ENCODE data around the gene CNNM4.

- no peak for TF ChIP-seq CTCF (IDR thresholded peaks at IDR 0.05 in 8 of 11, conservative IDR thresholded peaks at IDR 0.05 in 3 of 11)
- no peak for TF ChIP-seq POLR2A (IDR thresholded peaks at IDR 0.05)
- no peak for TF ChIP-seq POLR2AphosphoS5 (IDR thresholded peaks at IDR 0.05)
These were observed 2.0 kb downstream of the CNNM4 start for GRCh38 chr2:96762529-96763311.
